NT2/D1 (cell line): Measurements from ENCODE around the gene CLK1.
A peak's percentile ranks its signal among the peaks of the same experiment; 100 is the strongest.

Experiments
- DNase-seq: peaks from one replicate; pipeline ENCODE4 v3.0.0-alpha.2; 2011; ENCODE audit warnings: low read depth, low spot score
- H3K27me3 ChIP-seq: 2 replicates; pipeline ENCODE4 v1.6.0; 2011; ENCODE audit warnings: mild to moderate bottlenecking; ENCODE audit not compliant: insufficient read length, insufficient read depth
- H3K36me3 ChIP-seq: 2 replicates; pipeline ENCODE4 v1.6.1; 2011; ENCODE audit warnings: mild to moderate bottlenecking, low read length, mixed read lengths; ENCODE audit not compliant: insufficient read depth, insufficient read length
- H3K4me1 ChIP-seq: 2 replicates; pipeline ENCODE4 v1.5.1; 2011; ENCODE audit not compliant: insufficient read depth, insufficient read length
- H3K4me3 ChIP-seq: 2 replicates; pipeline ENCODE4 v1.5.1; 2011; ENCODE audit warnings: low read depth; ENCODE audit not compliant: insufficient read length
- H3K9ac ChIP-seq: 2 replicates; pipeline ENCODE4 v1.6.0; 2011; ENCODE audit warnings: low read depth; ENCODE audit not compliant: insufficient read length
- H3K9me3 ChIP-seq: 2 replicates; pipeline ENCODE4 v1.5.1; 2011; ENCODE audit warnings: mild to moderate bottlenecking, low read length; ENCODE audit not compliant: insufficient read depth
- SUZ12 ChIP-seq: IDR thresholded peaks from 2 replicates; pipeline ENCODE4 v1.6.1; 2011; ENCODE audit not compliant: insufficient read length, insufficient read depth; ENCODE audit errors: extremely low read depth
- YY1 ChIP-seq: IDR thresholded peaks from 2 replicates; pipeline ENCODE4 v1.6.1; 2011; ENCODE audit not compliant: insufficient read length, insufficient read depth
- ZNF274 ChIP-seq: IDR thresholded peaks from 2 replicates; pipeline ENCODE4 v1.6.1; 2011; ENCODE audit warnings: mild to moderate bottlenecking, low read depth, low read length

The CLK1 gene

DNA sequence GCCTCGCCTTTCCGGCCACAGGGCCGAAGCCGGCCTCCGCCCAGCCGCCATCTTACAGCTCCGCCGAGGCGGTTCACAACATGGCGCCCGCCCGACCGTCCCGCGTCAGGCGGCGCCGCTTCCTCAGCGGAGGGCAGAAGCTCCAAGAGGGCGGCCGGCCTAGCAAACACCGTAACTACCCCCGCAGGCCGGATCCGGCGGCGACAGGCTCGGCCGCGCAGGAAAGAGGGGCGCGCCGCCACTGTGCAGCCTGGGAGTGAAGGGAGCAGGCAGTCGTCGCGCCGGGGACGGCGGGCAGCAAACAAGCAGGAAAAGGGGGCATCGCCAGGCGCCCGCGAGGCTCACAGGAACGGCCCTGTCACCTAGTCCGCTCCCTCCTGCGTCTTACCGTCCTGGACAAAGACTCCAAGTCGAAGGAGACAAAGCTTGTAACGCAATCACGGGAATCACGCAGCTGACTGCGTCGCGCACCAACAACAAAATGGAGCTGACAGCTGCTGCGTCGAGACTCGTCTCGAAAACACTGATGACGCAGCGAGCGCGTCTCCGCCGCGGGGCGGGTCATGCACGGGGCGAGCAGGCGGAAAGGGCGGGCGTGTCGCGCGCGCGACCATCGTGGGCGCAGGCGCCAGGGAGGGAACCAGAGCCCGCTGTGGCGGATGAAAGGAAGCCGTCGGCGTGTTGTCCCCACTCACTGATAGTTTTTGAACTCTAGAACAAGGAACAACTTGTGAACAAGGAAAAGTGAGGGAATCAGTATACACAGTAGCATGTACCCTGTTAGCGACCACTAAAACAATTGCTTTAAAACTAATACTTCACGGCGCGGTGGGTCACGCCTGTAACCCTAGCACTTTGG is at the start of gene CLK1:
Gene CLK1, minus strand, starts transcription at position 483 of the 859 bp plus-strand sequence. CDS start 2,796 bp downstream, outside the sequence.
- no peaks in the 10 kb centered on the region for H3K4me1 ChIP-seq
- TF ChIP-seq SUZ12, result no peak
- TF ChIP-seq YY1, result peak; percentile 97
- DNase-seq, result peak; percentile 74
- peak within 1 kb of the TSS; percentile 99 for H3K9ac ChIP-seq
- H3K9me3 ChIP-seq, result no peaks in the 10 kb centered on the region
- no peaks in the 10 kb centered on the region for H3K27me3 ChIP-seq
- H3K4me3 ChIP-seq, result peak within 1 kb of the TSS; percentile 97
- peaks cover 30% of the 10 kb centered on the region for H3K36me3 ChIP-seq

DNA sequence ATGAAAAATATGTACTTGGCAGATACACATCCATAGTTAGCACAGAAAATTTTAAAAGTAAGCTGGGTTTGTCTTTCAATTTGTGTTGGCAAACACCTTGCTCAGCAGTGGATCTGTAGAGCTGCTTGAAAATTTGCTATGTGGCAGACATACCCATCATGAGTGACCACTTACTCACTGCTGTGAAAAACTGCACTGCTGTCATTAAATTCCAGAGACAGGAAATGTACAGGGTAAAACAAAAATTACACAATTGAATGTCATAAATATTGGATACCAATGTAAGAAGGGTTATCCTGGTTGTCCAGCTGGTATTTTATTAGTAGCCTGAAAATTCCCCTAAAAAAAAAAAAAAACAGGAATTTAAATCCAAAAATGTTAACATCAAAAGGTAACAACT is 49.2 kb upstream of the CLK1 start:
- DNase-seq, result no peak
- no peak overlapping the region for H3K4me3 ChIP-seq
- no peak overlapping the region for H3K9ac ChIP-seq
- TF ChIP-seq YY1 (no peak), ZNF274 (no peak)
- peaks cover 68% of the 10 kb centered on the region for H3K36me3 ChIP-seq
- H3K4me1 ChIP-seq, result no peaks in the 10 kb centered on the region
- no peaks in the 10 kb centered on the region for H3K9me3 ChIP-seq
- no peaks in the 10 kb centered on the region for H3K27me3 ChIP-seq

DNA sequence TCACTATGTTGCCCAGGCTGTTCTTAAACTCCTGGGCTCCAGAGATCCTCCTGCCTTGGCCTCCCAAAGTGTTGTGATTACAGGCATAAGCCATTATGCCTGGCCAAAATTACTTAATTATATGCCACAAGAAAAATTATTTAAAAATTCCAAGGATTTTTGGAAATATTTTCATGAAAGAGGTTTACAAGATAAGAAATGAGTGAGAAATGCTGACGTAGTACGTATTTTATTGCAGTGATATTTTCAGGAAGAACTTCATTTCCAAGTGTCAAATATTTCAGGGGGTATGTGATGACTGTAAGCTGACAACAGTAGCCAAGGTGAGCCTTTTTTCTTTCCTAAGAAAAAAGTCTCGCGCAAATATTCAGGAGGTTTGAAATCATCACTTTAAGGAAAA is 45.5 kb upstream of the CLK1 start:
- H3K27me3 ChIP-seq, result no peaks in the 10 kb centered on the region
- DNase-seq, result no peak
- H3K4me1 ChIP-seq, result no peaks in the 10 kb centered on the region
- peaks cover 73% of the 10 kb centered on the region for H3K36me3 ChIP-seq
- H3K9me3 ChIP-seq, result no peaks in the 10 kb centered on the region
- no peak overlapping the region for H3K4me3 ChIP-seq
- no peak overlapping the region for H3K9ac ChIP-seq
- TF ChIP-seq YY1 (no peak), SUZ12 (no peak), ZNF274 (no peak)

DNA sequence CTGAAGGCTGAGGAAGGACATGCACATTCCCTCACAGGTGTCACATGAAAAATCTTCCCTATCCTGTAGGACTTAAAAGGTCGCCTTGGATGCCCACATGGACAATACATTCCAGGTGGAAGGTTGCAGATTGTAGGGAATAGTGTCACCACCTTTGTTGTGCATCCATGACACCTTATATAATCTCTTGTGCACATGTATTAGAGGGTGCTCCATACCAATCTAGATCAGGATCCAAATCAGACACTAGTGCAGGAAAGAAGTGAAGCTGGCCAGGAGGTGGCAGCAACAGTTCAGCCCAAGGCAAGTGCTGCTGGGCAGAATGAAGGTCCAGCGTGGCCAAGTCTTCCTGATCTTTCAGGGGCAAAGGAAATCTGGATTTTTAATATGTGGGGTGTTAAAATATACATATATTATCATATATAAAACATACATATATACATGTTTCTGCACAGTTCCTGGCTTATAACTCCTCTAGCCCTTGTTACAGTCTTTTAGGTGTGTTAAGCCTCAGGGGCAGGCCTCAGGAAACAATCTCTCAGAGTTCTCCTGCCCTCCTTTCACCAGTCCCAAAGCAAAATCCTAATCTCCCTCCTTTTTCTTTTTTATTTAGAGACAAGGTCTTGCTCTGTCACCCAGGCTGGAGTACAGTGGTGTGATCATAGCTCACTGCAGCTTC is 41.3 kb upstream of the CLK1 start:
- no peaks in the 10 kb centered on the region for H3K9me3 ChIP-seq
- H3K36me3 ChIP-seq, result peaks cover 77% of the 10 kb centered on the region
- peak; percentile 51 for DNase-seq
- H3K4me1 ChIP-seq, result no peaks in the 10 kb centered on the region
- H3K4me3 ChIP-seq, result no peak overlapping the region
- H3K27me3 ChIP-seq, result no peaks in the 10 kb centered on the region
- H3K9ac ChIP-seq, result no peak overlapping the region
- TF ChIP-seq YY1 (no peak), ZNF274 (no peak)

DNA sequence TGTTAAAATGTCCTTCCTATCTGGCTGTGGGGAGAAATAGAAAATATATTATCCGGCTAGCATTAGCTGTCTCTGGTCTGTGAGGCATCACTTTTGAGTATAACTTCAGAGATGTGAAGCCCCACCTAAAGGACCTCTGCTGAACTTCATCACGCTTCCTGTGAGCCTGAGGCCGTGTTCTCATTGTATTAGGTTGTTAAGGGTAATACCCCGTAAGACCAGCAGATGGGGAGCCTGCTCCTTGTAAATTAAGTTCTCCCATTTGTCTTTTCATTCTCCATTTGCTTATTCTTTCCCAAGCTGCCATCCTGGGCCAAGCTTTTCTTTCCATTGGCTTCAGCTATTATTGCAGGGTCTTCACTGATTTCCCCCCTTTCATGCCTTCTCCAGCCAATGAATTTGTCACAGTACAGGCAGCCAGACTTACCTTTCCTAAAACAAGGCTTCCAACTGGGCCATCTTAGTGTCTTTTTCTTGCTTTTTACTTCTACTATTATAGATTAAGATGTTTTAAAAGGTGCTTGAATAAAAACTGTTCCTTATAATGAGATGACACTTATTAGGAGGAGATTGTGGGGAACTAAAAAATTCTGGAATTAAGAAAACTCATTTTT is 37.1 kb upstream of the CLK1 start:
- peak; percentile 88 for DNase-seq
- H3K9me3 ChIP-seq, result no peaks in the 10 kb centered on the region
- peaks cover 84% of the 10 kb centered on the region for H3K36me3 ChIP-seq
- no peaks in the 10 kb centered on the region for H3K4me1 ChIP-seq
- TF ChIP-seq YY1 (no peak), ZNF274 (no peak), SUZ12 (no peak)
- no peak overlapping the region for H3K4me3 ChIP-seq
- H3K27me3 ChIP-seq, result no peaks in the 10 kb centered on the region
- H3K9ac ChIP-seq, result no peak overlapping the region

DNA sequence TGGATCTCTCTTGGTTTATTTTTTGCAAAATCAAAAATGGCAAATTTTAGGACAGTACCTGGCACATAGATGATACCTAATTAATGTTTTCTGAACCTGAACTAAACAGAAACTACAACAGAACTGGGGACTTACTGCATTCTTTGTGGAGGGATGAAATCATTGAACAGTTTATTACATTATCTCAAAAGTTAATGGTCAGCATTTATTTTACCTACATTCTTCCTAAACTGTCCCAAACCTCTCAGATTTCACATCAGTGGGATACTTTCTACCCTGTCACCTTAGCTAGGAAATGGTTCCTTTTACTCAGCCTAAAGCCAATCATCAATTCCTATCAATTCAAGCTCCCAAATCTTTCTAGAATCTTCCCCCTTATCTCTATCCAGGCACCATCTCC is 35.0 kb upstream of the CLK1 start:
- Histone ChIP-seq H3K36me3 (peaks cover 86% of the 10 kb centered on the region), H3K4me3 (no peak overlapping the region), H3K9ac (no peak overlapping the region), H3K9me3 (no peaks in the 10 kb centered on the region), H3K4me1 (no peaks in the 10 kb centered on the region), H3K27me3 (no peaks in the 10 kb centered on the region)
- no peak for DNase-seq
- no peak for TF ChIP-seq YY1
- no peak for TF ChIP-seq SUZ12
- no peak for TF ChIP-seq ZNF274
